NCI-H82 (cell line): ENCODE measurements around the gene PDZD7.

Experiments used
- DNase-seq: peaks from one replicate; lab custom pipeline; 2025; lab: John Stamatoyannopoulos, UW

The PDZD7 gene

GRCh38 chr10:100966887-100967286, 64.0 kb downstream of the PDZD7 start:
- no peak for DNase-seq

- DNase-seq, result no peak
Measured at GRCh38 chr10:100965820-100966219, 65.1 kb downstream of the PDZD7 start.

- DNase-seq, result no peak
Measured at GRCh38 chr10:100963826-100964225, 67.1 kb downstream of the PDZD7 start.

GRCh38 chr10:100962351-100963080, 68.4 kb downstream of the PDZD7 start:
- no peak for DNase-seq

GRCh38 chr10:100960251-100960650, 70.7 kb downstream of the PDZD7 start:
- DNase-seq, result no peak
